Esophagus squamous epithelium (tissue), 4 donors: ENCODE data around the gene FBXO31.

Experiments
- POLR2A ChIP-seq, 4 donors: fragments of 450-650 bp; IDR thresholded peaks; one replicate each; pipeline ENCODE4 v1.6.1; 2017; ENCODE audit warnings: antibody characterized with exemption in 4 of 4, mild to moderate bottlenecking in 4 of 4, moderate library complexity in 3 of 4
- TF ChIP-seq, protein P1 (sequence below), 6 experiments: fragments of 450-650 bp in 4 of 6; fragments of 200-600 bp in 2 of 6; sonication (generic) in 2 of 6; IDR thresholded peaks; one replicate each; pipeline ENCODE4 v1.5.1; 2016 to 2019; ENCODE audit warnings: antibody characterized with exemption in 6 of 6, mild to moderate bottlenecking in 4 of 6, moderate library complexity in 4 of 6

DNA sequence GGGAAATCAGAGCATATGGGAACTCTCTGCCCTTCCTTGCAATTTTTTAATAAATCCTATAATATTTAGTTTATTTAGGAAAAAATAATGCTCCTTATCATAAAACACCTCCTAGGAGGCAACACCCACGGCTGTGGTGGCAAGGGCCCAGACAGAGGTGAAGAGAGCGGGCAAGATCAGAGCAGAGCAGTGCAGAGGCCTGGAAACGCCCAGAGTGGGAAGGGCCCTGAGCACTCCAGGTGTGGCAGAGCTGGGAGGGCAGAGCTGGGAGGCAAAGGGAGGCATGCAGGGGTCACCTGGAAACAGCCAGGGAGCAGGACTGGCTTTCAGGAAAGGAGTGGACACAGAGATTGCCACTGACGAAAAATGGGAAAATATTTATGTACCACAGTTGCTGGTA, 17.3 kb downstream of the FBXO31 start:
- TF ChIP-seq, protein P1, sequence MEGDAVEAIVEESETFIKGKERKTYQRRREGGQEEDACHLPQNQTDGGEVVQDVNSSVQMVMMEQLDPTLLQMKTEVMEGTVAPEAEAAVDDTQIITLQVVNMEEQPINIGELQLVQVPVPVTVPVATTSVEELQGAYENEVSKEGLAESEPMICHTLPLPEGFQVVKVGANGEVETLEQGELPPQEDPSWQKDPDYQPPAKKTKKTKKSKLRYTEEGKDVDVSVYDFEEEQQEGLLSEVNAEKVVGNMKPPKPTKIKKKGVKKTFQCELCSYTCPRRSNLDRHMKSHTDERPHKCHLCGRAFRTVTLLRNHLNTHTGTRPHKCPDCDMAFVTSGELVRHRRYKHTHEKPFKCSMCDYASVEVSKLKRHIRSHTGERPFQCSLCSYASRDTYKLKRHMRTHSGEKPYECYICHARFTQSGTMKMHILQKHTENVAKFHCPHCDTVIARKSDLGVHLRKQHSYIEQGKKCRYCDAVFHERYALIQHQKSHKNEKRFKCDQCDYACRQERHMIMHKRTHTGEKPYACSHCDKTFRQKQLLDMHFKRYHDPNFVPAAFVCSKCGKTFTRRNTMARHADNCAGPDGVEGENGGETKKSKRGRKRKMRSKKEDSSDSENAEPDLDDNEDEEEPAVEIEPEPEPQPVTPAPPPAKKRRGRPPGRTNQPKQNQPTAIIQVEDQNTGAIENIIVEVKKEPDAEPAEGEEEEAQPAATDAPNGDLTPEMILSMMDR (IDR thresholded peaks at IDR 0.05) = no peak
- no peak for TF ChIP-seq POLR2A (IDR thresholded peaks at IDR 0.05)
